K562 (cell line): ENCODE measurements around the gene OXTR. TPM values are rescaled to one million over a fixed set of nuclear protein-coding genes. Genes with fewer than 3 reads are reported as not detected.

Source experiments
- ATAC-seq: fragments of 200-7000 bp; cut with Tn5 transposase; 3 replicates; pipeline ENCODE4 v1.9.1; 2020; ENCODE audit warnings: moderate library complexity
- BruUV-seq: library from RNA; stranded (reverse); fragments of 400-500 nt; replicated peaks from 2 replicates; lab custom pipeline; 2021; lab: Mats Ljungman, UMichigan
- CTCF ChIA-PET: fragments of 300-600 bp; formaldehyde crosslinking; extraction: SDS; loops from one replicate; lab custom pipeline; 2021; ENCODE audit warnings: low intra/inter-chr PET ratio; lab: Yijun Ruan, JAX
- POLR2A ChIA-PET: fragments of 300-600, 350-650 bp; sonication (Branson Sonifier 250); formaldehyde crosslinking; extraction: SDS; loops from one replicate; lab custom pipeline; 2021; ENCODE audit warnings: antibody characterized with exemption, inconsistent platforms; lab: Yijun Ruan, JAX
- DNase-seq, 4 experiments: peaks; one replicate each; pipeline versions ENCODE4 v3.0.0 to v3.0.0-alpha.2; 2011 to 2018; ENCODE audit warnings: low spot score in 3 of 4, mixed read lengths in 3 of 4; ENCODE audit errors: extremely low read depth in 1 of 4
- FAIRE-seq: peaks from 2 replicates; lab custom pipeline; 2011; peaks lifted over from hg19 to GRCh38; lab: Jason Lieb, UNC
- H2AFZ ChIP-seq: 2 replicates; pipeline ENCODE4 v1.6.0; 2011; ENCODE audit warnings: low read depth, low read length, control low read depth, inconsistent platforms
- H3K27ac ChIP-seq: fragments of 200-600 bp; 3 replicates; pipeline ENCODE4 v1.8.0; 2011; ENCODE audit warnings: low read depth, mild to moderate bottlenecking, control low read depth, inconsistent platforms, low read length, moderate library complexity, mixed read lengths; ENCODE audit errors: extremely low read depth
- H3K27me3 ChIP-seq, 2 experiments: fragments of 300-600 bp in 1 of 2; 2 replicates in 1 of 2; 3 replicates in 1 of 2; pipeline versions ENCODE4 v1.6.0 to v1.8.0; 2011; ENCODE audit warnings: inconsistent platforms in 2 of 2, low read length in 2 of 2, mild to moderate bottlenecking in 1 of 2, mixed read lengths in 1 of 2, moderate library complexity in 1 of 2; ENCODE audit not compliant: control insufficient read depth in 2 of 2, insufficient read depth in 2 of 2
- H3K36me3 ChIP-seq: fragments of 300-600 bp; 3 replicates; pipeline ENCODE4 v1.8.0; 2011; ENCODE audit warnings: mild to moderate bottlenecking, low read length, inconsistent platforms; ENCODE audit not compliant: control insufficient read depth, insufficient read depth
- H3K4me1 ChIP-seq, 2 experiments: fragments of 200-600 bp in 1 of 2; replicated peaks in 1 of 2; 2 replicates in 1 of 2; 3 replicates in 1 of 2; pipeline versions ENCODE4 v1.5.1 to v1.8.0; 2011; ENCODE audit warnings: inconsistent platforms in 2 of 2, low read length in 2 of 2, mild to moderate bottlenecking in 1 of 2, mixed read lengths in 1 of 2, moderate library complexity in 1 of 2; ENCODE audit not compliant: control insufficient read depth in 2 of 2, insufficient read depth in 2 of 2
- H3K4me2 ChIP-seq: 2 replicates; pipeline ENCODE4 v1.6.1; 2011; ENCODE audit warnings: low read length, control low read depth, inconsistent platforms, mixed read lengths; ENCODE audit not compliant: insufficient read depth
- H3K4me3 ChIP-seq: fragments of 200-600 bp; sonication (generic), shearing (Covaris generic); 2 replicates; pipeline ENCODE4 v1.5.1; 2016; ENCODE audit warnings: control low read depth, inconsistent platforms
- H3K79me2 ChIP-seq: fragments of 200-600 bp; 3 replicates; pipeline ENCODE4 v1.8.0; 2011; ENCODE audit warnings: low read length, inconsistent platforms; ENCODE audit not compliant: control insufficient read depth, insufficient read depth
- H3K9ac ChIP-seq, 2 experiments: 2 replicates each; pipeline versions ENCODE4 v1.6.0 to v1.6.1; 2011; ENCODE audit warnings: low read depth in 2 of 2, low read length in 2 of 2, control low read depth in 1 of 2, inconsistent platforms in 1 of 2, mild to moderate bottlenecking in 1 of 2, mixed read lengths in 1 of 2; ENCODE audit not compliant: insufficient read depth in 1 of 2
- H3K9me1 ChIP-seq: one replicate; pipeline ENCODE4 v1.6.0; 2011; ENCODE audit warnings: inconsistent platforms, mild to moderate bottlenecking, low read length, moderate library complexity; ENCODE audit not compliant: control insufficient read depth, insufficient read depth
- H3K9me3 ChIP-seq: replicated peaks from 2 replicates; pipeline ENCODE4 v1.5.1; 2011; ENCODE audit warnings: low read depth, low read length, inconsistent platforms; ENCODE audit not compliant: control insufficient read depth, insufficient read depth
- H4K20me1 ChIP-seq: replicated peaks from 2 replicates; pipeline ENCODE4 v1.6.1; 2011; ENCODE audit warnings: low read length, inconsistent platforms, mixed read lengths; ENCODE audit not compliant: control insufficient read depth, insufficient read depth
- MYC ChIP-seq, 2 experiments: fragments of 250-450 bp in 1 of 2; sonication (Bioruptor Pico) in 1 of 2; IDR thresholded peaks; 2 replicates each; pipeline versions ENCODE4 v1.5.1 to v1.6.1; 2012 to 2021; ENCODE audit warnings: low read depth in 2 of 2, borderline replicate concordance in 1 of 2, improper control_type of control experiment in 1 of 2, low read length in 1 of 2, mild to moderate bottlenecking in 1 of 2, moderate library complexity in 1 of 2
- ZNF764 ChIP-seq: fragments of 250-450 bp; sonication (Bioruptor Pico); IDR thresholded peaks from 2 replicates; pipeline ENCODE4 v1.4.0; 2020; ENCODE audit warnings: low read depth, mild to moderate bottlenecking, moderate library complexity
- WGBS: fragments of 100-300 bp; shearing (Covaris generic); methylation state at CpG from one replicate; pipeline ENCODE4 v1.1.6; 2016; ENCODE audit warnings: low coverage, mixed read lengths; ENCODE audit not compliant: insufficient coverage; ENCODE audit errors: missing lambda C conversion rate; 5-methylcytosine and 5-hydroxymethylcytosine counted together
- in situ Hi-C: fragments of 300-500 bp; cut with MboI; formaldehyde crosslinking; loops from 4 replicates; pipeline ENCODE4 v1.15.0; 2018; ENCODE audit warnings: inconsistent platforms, mixed read lengths
- intact Hi-C: fragments of 100-400 bp; cut with micrococcal nuclease; formaldehyde crosslinking; loops from 2 replicates; pipeline ENCODE4 v1.14.2; 2022
- polyA plus RNA-seq, 8 experiments: library from polyadenylated mRNA; depleted of rRNA in 4 of 8; stranded (reverse) in 5 of 8; unstranded in 3 of 8; fragments of >200 nt; fragmentation: Nextera tagmentation in 2 of 8; fragmentation: Illumina TruSeq in 1 of 8; extraction: Ambion mirVana in 2 of 8; extraction: Trizol in 1 of 8; gene quantifications; 2 replicates each; pipeline versions ENCODE4 v1.2.1 to v1.2.3, GENCODE V29; 2011 to 2014; ENCODE audit warnings: inconsistent platforms in 1 of 8, missing spikeins in 1 of 8
- total RNA-seq, 7 experiments: library from RNA; depleted of rRNA in 6 of 7; stranded (reverse); fragments of >200 nt in 6 of 7; fragmentation: Illumina TruSeq in 2 of 7; extraction: Trizol in 2 of 7; gene quantifications; 2 replicates each; pipeline versions ENCODE4 v1.2.1 to v1.2.3, GENCODE V29; 2011 to 2021; ENCODE audit warnings: low replicate concordance in 1 of 7
- TF ChIP-seq, protein P1 (sequence below): fragments of 450-650 bp; formaldehyde crosslinking; IDR thresholded peaks from 2 replicates; pipeline ENCODE4 v1.4.0; 2020; ENCODE audit warnings: mild to moderate bottlenecking, moderate library complexity

The OXTR gene
- total and polyA plus RNA-seq, 9 of the 15 experiments (the other 6 are each of a cell fraction or from before 2014, with no cell fraction given), result 0.14 to 1.3 (median 0.80) TPM

DNA sequence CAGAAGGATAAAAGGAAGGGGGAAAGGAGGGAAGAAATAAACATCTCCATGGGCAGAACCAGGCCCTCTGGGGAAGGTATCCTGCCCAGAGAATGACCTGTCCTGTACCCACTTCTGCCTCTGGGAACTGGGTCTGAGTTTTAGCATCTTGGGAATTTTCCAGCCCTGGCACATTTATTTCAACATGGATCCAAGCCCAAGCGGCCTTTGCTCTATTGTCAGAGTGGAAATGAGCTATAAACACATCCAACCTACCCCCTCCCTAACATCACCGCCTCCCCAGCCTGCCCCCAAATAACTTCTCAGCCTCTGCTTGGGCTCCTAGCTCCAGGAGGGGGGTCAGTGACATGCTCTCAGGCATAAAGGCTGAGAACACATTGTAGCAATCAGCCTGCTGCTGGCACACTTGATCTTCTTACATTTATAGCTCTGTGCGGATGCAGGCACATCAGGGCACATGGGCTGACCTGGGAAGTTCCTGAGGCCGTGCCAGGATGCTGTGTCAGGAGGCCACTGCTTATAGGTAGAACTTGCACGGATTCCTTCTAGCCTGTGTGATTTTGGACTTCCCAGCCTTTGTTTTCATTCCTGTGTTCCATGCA, 4.6 kb upstream of the OXTR start:
- no peak for DNase-seq
- in situ Hi-C loops (no loop called here), intact Hi-C loops (no loop called here)
- ATAC-seq, result no peak
- no peak overlapping the region for H3K27ac ChIP-seq
- WGBS, result 3% methylated on average over 5 of the region's 5 CpGs
- H3K4me2 ChIP-seq, result no peak overlapping the region
- H3K9me1 ChIP-seq, result no peaks in the 10 kb centered on the region
- H3K27me3 ChIP-seq, result peaks cover 7 to 15% of the 10 kb centered on the region in 2 experiments; a peak in 4 of 5 replicates
- no peak overlapping the region for H3K4me3 ChIP-seq
- H3K9ac ChIP-seq, result no peak overlapping the region
- BruUV-seq, result no TSS peak
- no peak for FAIRE-seq
- ChIA-PET POLR2A (no interaction called here), CTCF (no interaction called here)
- H2AFZ ChIP-seq, result no peak overlapping the region
- no peaks in the 10 kb centered on the region for H4K20me1 ChIP-seq
- peaks cover 0 to 4% of the 10 kb centered on the region in 2 experiments; a peak in 2 of 5 replicates for H3K4me1 ChIP-seq
- no peak for TF ChIP-seq MYC (IDR thresholded peaks at IDR 0.05; ENCODE audit: low read depth, low read length)
- no peak for TF ChIP-seq MYC (CRISPR knock-in tag; IDR thresholded peaks at IDR 0.05; ENCODE audit: borderline replicate concordance, low read depth)
- TF ChIP-seq, protein P1, sequence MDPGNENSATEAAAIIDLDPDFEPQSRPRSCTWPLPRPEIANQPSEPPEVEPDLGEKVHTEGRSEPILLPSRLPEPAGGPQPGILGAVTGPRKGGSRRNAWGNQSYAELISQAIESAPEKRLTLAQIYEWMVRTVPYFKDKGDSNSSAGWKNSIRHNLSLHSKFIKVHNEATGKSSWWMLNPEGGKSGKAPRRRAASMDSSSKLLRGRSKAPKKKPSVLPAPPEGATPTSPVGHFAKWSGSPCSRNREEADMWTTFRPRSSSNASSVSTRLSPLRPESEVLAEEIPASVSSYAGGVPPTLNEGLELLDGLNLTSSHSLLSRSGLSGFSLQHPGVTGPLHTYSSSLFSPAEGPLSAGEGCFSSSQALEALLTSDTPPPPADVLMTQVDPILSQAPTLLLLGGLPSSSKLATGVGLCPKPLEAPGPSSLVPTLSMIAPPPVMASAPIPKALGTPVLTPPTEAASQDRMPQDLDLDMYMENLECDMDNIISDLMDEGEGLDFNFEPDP (CRISPR knock-in tag), result no peak
- TF ChIP-seq ZNF764, result no peak
- no peaks in the 10 kb centered on the region for H3K36me3 ChIP-seq
- H3K9me3 ChIP-seq, result no peaks in the 10 kb centered on the region
- no peaks in the 10 kb centered on the region for H3K79me2 ChIP-seq
